GM04503 (cell line): ENCODE data around the gene TLE2.

Source experiments
- DNase-seq: peaks from one replicate; pipeline ENCODE4 v3.0.0-alpha.2; 2012; ENCODE audit warnings: low read depth

TLE2 gene

DNA sequence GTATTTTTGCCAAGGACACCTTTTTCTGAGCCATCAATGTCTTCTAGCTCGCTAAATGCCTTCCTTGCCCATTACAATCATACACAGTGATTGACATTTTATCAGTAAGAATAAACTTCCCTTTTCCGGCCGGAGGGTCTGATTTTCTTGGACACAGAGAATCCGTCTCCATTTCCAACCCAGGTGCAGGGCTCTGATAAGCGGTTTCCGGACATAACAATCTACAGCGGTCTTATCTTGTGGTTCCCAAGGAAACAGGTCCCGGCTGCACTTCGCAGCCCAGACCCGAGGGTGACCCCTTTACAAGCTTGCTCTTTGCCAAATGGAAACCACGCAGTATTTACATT lies 79.2 kb downstream of the TLE2 start:
- no peak for DNase-seq
